8988T (cell line): ENCODE data around the gene ATP2B3.

ENCODE experiments used
- DNase-seq: peaks from one replicate; pipeline ENCODE4 v3.0.0; 2011

Gene ATP2B3

GRCh38 chrX:153511784-153512500 is 5.5 kb upstream of the ATP2B3 start:
- DNase-seq, result no peak

GRCh38 chrX:153512501-153512893 is 4.9 kb upstream of the ATP2B3 start:
- no peak for DNase-seq

GRCh38 chrX:153513265-153513664 is 4.2 kb upstream of the ATP2B3 start:
- DNase-seq, result no peak

- DNase-seq, result no peak
These were observed 3.2 kb upstream of the ATP2B3 start for GRCh38 chrX:153514259-153514658.

GRCh38 chrX:153515435-153515834 is 2.0 kb upstream of the ATP2B3 start:
- no peak for DNase-seq

GRCh38 chrX:153516073-153516472 is 1.4 kb upstream of the ATP2B3 start:
- no peak for DNase-seq

GRCh38 chrX:153517946-153518834 is 748 bp downstream of the ATP2B3 start:
- no peak for DNase-seq

- DNase-seq, result peak; percentile 90
These were observed 2.3 kb downstream of the ATP2B3 start for GRCh38 chrX:153519569-153520286.

GRCh38 chrX:153520287-153520917 is 3.0 kb downstream of the ATP2B3 start:
- no peak for DNase-seq

GRCh38 chrX:153521034-153521433 is 3.6 kb downstream of the ATP2B3 start:
- no peak for DNase-seq

GRCh38 chrX:153522259-153522658 is 4.8 kb downstream of the ATP2B3 start:
- DNase-seq, result no peak

GRCh38 chrX:153523269-153523668 is 5.8 kb downstream of the ATP2B3 start:
- DNase-seq, result no peak

- DNase-seq, result no peak
These were observed 6.8 kb downstream of the ATP2B3 start for GRCh38 chrX:153524234-153524633.

GRCh38 chrX:153525451-153525850 is 8.0 kb downstream of the ATP2B3 start:
- no peak for DNase-seq

GRCh38 chrX:153526042-153526441 is 8.6 kb downstream of the ATP2B3 start:
- no peak for DNase-seq

- no peak for DNase-seq
These were observed 9.4 kb downstream of the ATP2B3 start for GRCh38 chrX:153526801-153527200.

- DNase-seq, result no peak
These were observed 9.8 kb downstream of the ATP2B3 start for GRCh38 chrX:153527208-153527607.

- no peak for DNase-seq
These were observed 13.1 kb downstream of the ATP2B3 start for GRCh38 chrX:153530411-153531129.

GRCh38 chrX:153533091-153533490 is 15.6 kb downstream of the ATP2B3 start:
- no peak for DNase-seq

GRCh38 chrX:153537080-153537479 is 19.6 kb downstream of the ATP2B3 start:
- no peak for DNase-seq

- DNase-seq, result no peak
These were observed 20.3 kb downstream of the ATP2B3 start for GRCh38 chrX:153537526-153538295.

GRCh38 chrX:153538424-153538823 is 21.0 kb downstream of the ATP2B3 start:
- no peak for DNase-seq
